A549 treated with ZK216348 at 1 μM for 4 hours (cell line): Measurements from ENCODE around the gene EPN2. TPM values are rescaled to one million over a fixed set of nuclear protein-coding genes. Genes with fewer than 3 reads are reported as not detected.

Experiments
- total RNA-seq: library from RNA; stranded (reverse); fragments of 200-300 nt; extraction: Qiagen RNA extraction; gene quantifications from 5 replicates; pipeline ENCODE4 v1.2.3, GENCODE V29; 2022; ENCODE audit warnings: low read depth

The EPN2 gene
- total RNA-seq: 40.7 to 71.9 TPM (median 54.0 TPM) in 5 replicates

DNA sequence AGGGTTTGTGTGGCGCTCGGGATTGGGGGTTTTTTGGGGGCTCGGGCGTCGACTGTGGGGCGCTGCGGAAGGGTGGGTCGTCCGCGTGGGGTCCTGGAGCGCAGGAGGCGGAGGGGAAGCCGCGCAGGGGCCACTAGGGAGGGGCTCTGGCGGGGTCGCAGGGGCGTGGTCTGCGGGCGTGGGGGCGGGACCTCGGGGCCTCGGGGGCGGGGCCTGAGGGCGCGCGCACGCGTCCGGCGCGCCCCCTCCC lies at the start of gene EPN2:
Gene EPN2 (plus strand): TSS at position 228 of the 250 bp plus-strand sequence. CDS start 45,754 bp downstream, outside the sequence.

GRCh38 chr17:19362277-19363113 lies 125.3 kb downstream of the EPN2 start, which contains the start of gene B9D1:
Gene B9D1, minus strand, starts transcription at chr17:19362723. Its CDS starts 154 bp downstream, at chr17:19362569.

GRCh38 chr17:19378416-19379360 lies 141.5 kb downstream of the EPN2 start, which contains the start of gene MAPK7:
Gene MAPK7, plus strand, starts transcription at chr17:19378498. Its CDS starts 403 bp downstream, at chr17:19378901.

Other genes with a start within 250 kb of the EPN2 start
- 21.9 to 39.9 TPM (median 36.3 TPM) in 5 replicates for gene FAM83G, start 232.6 kb upstream of the EPN2 start, total RNA-seq
- gene GRAP, start 190.4 kb upstream of the EPN2 start, total RNA-seq: 0.22 to 1.2 TPM (median 0.34 TPM) in 5 replicates
- not detected in 5 replicates for gene GRAPL, start 109.8 kb upstream of the EPN2 start, total RNA-seq
- 35.4 to 45.6 TPM (median 42.6 TPM) in 5 replicates for gene B9D1, start 125.4 kb downstream of the EPN2 start, total RNA-seq
- 16.7 to 27.3 TPM (median 23.6 TPM) in 5 replicates for gene MAPK7, start 141.1 kb downstream of the EPN2 start, total RNA-seq
- gene MFAP4, start 149.8 kb downstream of the EPN2 start, total RNA-seq: not detected in 5 replicates
- 0.32 to 0.98 TPM (median 0.51 TPM) in 5 replicates for gene RNF112, start 173.9 kb downstream of the EPN2 start, total RNA-seq